Brain pericyte (primary cell): ENCODE results near the gene SUN1.
A peak's percentile ranks its signal among the peaks of the same experiment; 100 is the strongest.
"Not testable (repeated sequence)": the region's sequence is repeated elsewhere in the genome, so short reads cannot be mapped to it uniquely, and the experiment has no call there.

Experiments
- DNase-seq: peaks from one replicate; pipeline ENCODE4 v3.0.0-alpha.2; 2012; ENCODE audit warnings: low read depth, low spot score

The SUN1 gene

DNA sequence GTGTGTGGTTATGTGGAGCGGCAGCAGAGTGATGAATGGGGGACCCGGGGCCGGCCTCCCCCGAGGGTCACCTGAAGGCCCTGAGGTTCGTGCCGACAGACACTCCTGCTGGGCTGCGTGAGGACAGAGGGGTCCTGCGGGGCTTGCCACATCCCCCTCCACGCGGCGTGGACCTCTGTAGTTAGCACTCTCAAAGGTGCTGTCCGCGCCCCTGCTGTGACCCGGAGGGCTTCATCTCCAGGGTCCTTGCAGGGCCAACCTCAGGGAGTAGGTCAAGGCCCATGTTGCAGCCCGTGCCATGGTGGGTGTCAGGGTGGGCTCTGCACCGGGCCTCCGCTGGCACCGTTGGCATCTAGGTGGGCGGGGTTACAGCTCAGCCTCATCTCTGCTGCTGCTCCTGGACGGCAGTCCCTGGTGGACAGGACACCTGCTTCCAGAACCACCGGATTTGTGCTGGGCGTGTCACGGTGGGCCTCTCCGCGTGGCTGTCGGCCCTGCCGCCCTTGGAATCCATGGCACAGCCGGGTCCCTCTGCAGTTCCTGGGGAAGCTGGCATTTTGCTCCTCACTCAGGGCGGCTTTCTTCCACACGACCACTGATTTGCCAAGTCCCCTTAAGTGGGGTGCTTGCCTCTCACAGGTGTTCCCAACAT lies 24.3 kb downstream of the SUN1 start:
- no peak for DNase-seq

GRCh38 chr7:857661-858060 lies 25.4 kb downstream of the SUN1 start:
- DNase-seq, result no peak

- DNase-seq, result no peak
These were observed 27.2 kb downstream of the SUN1 start for GRCh38 chr7:859359-860030.

GRCh38 chr7:860149-860548 lies 27.9 kb downstream of the SUN1 start:
- no peak for DNase-seq

GRCh38 chr7:861222-861621 lies 28.9 kb downstream of the SUN1 start:
- DNase-seq, result no peak

DNA sequence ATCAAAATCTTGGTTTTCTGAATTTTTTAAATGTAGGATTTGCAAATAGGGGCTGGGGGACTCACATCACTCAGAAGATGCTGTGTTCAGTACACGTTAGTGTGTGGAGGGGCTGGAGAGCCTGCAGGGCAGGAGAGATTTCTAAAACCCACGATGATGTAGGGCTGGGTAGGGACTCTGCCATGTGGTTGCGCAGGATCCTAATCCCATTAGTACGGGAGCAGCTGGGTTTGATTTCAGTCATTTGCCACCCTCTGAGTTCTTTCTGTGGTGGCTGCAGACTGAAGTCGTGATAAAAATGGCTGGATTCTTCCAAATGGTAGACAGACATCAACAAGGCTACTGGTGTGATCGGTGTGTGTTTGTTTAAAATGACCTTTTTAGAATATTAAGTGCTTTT lies 29.9 kb downstream of the SUN1 start:
- DNase-seq, result no peak

DNA sequence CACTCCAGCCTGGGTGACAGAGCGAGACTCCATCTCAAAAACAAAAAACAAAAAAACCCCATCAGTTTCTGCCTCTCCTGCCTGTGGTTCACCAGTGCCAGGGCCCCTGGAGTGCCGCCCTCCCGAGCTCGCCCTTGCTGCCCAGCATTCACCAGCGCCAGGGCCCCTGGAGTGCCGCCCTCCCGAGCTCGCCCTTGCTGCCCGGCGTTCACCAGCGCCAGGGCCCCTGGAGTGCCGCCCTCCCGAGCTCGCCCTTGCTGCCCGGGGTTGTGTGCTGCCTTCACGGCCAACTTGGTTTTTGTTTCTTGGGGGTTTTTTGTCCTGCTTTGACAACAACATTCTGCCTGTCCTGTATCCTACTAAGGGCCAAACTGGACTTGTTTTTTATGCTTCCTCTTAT lies 30.8 kb downstream of the SUN1 start:
- no peak for DNase-seq

DNA sequence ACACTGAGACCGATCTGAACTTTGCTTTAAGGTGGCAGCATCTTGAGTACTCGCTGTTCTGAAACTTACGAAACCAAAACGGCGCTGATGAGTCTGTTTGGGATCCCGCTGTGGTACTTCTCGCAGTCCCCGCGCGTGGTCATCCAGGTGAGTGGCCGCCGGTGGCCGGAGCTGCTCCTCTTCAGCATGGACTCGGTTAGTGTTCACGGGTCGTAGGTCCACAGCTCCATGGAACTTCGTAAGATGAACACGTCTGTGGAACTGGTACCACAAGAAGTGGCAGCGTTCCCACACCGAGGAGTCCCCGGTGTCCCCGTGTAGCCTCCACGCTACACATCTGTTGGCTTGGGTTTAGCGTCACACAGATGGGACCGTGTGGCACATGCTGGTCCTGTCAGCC lies 33.6 kb downstream of the SUN1 start:
- no peak for DNase-seq

- DNase-seq, result no peak
These were observed 34.7 kb downstream of the SUN1 start for GRCh38 chr7:867001-867405.

DNA sequence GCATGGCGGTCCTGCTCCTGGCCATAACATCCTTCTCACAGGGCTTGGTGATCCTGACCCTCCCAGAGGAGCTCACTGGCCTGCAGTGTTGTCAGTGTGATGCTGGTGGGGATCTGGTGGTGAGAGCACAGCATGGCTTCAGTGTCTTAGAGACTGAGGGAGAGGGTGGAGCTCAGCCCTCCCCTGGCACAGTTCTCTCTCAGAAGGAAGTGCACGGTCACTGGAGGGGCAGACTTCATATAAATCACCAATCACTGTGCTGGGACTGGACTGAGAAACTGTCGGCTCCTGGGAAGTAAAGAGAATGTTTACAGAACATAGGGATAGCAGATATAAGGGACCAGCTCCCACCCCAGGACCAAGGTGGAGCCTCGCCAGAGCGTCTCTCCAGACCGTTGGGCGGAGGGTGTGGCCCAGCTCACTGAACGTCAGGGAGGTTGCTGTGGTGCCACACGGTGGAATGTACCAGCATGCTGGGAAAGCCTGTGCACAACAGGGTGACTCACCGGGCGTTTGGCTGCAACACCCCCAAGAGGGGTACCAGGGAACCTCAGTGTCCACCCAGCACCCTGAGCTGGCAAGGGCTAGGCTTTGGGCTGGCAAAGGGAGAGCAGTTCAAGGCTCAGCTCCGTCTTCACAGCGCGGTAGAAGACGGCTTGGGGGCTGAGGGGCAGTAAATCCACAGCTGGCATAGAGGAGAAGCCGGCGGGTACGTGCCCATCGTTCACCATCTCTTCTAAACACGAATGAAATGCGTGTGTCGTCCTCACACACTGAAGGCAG lies 35.3 kb downstream of the SUN1 start:
- DNase-seq, result no peak

- no peak for DNase-seq
These were observed 35.9 kb downstream of the SUN1 start for GRCh38 chr7:868189-868486.

GRCh38 chr7:869348-869747 lies 37.1 kb downstream of the SUN1 start:
- no peak for DNase-seq

- DNase-seq, result no peak
These were observed 39.7 kb downstream of the SUN1 start for GRCh38 chr7:871900-872537.

- DNase-seq, result not testable (repeated sequence)
These were observed 40.4 kb downstream of the SUN1 start for GRCh38 chr7:872685-873084.

DNA sequence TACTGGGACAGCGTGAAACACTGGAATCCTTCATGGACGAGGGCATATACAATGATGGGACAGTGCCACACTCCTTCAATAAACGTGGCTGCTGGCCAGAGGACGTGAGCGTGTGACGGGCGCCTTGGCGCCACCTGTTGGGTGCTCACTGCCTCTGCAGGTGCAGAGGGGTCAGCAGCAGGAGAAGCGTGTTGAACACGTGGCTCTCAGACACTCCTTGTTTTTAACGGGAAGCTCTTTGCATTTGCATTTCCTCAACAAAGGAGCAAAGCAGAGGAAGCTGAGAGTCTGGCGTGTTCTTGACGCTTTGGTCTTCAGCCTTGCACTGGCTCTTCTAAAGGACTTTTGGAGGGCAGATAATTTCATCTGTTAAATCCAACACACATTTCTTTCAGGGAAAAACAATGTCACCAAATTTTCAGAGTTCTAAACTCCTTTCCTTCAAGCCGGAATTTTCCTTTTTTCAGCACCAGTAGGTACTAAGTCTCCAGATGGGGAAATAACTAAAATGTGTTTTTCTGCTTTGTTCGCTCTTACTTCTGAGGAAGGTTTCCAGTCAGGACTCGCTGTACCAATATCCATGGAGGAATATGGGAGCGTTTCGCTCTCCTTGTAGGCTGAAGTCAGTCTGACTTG lies 41.2 kb downstream of the SUN1 start:
- DNase-seq, result no peak

- DNase-seq, result no peak
These were observed 41.9 kb downstream of the SUN1 start for GRCh38 chr7:874031-874749.

GRCh38 chr7:875051-875450 lies 42.8 kb downstream of the SUN1 start:
- DNase-seq, result no peak

DNA sequence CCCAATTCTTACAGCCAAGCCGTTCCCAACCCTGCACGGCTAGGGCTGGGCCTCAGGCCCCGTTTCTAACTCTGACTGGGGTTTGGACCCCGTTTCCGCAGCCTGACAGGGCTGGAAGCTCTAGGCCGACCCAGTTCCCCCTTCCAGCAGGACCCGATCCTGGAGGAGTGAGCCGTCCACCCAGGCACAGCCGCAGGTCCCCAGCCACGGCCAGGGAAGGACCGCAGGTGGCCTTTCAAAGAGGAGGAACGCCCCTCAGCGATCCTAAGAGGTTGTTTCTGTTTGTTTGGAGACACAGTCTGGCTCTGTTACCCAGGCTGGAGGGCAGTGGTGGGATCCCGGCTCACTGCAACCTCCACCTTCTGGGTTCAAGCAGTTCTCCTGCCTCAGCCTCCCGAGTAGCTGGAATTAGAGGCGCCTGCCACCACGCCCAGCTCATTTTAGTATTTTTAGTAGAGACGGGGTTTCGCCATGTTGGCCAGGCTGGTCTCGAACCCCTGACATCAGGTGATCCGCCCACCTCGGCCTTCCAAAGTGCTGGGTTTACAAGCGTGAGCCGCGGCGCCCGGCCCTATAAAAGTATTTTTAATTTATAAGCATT lies 43.3 kb downstream of the SUN1 start:
- no peak for DNase-seq

DNA sequence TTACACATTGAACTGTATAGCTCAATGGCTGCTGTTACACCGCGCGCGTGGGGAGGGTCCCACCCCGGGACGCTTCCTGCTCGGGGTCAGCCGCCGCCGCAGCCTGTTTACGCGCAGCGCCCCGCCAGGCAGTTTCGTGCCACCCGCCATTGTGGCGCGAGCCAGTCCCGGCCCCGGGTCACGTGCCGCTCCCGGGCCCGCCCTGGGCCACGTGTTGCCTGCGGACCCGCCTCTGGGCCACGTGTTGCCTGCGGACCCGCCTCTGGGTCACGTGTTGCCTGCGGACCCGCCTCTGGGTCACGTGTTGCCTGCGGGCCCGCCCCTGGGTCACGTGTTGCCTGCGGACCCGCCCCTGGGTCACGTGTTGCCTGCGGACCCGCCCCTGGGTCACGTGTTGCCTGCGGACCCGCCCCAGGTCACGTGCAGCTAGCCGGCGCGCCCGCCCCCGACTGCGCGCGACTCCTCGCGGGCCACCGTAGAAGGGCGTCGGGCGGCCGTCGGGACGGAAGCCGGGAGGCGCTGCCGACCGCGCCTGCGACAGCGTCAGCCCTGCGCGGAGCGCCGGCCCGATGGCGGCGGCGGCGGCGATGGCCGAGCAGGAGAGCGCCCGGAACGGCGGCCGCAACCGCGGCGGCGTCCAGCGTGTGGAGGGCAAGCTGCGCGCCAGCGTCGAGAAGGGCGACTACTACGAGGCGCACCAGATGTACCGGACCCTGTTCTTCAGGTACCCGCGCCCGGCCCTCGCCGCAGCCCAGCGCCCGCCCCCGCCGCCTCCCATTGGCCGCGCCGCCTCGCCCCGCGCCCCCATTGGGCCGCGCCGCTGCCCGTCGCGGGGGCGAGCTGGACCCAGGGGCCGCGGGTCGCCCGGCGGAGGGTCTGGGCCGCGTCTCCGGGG lies 44.0 kb downstream of the SUN1 start, which contains the start of gene GET4:
TSS of gene GET4 (plus strand) at position 478 of the 895 bp plus-strand sequence. CDS start at position 570, 92 bp downstream.
- DNase-seq, result peak; percentile 91

GRCh38 chr7:876972-877311 lies 44.7 kb downstream of the SUN1 start:
- DNase-seq, result no peak
